Activated CD8-positive, alpha-beta T cell treated with anti-CD3 and anti-CD28 coated beads for 36 hours (primary cell): ENCODE data around the gene MAST3. TPM values are rescaled to one million over a fixed set of nuclear protein-coding genes. Genes with fewer than 3 reads are reported as not detected.
A peak's percentile ranks its signal among the peaks of the same experiment; 100 is the strongest.
"Not testable (repeated sequence)": the region's sequence is repeated elsewhere in the genome, so short reads cannot be mapped to it uniquely, and the experiment has no call there.

Experiments
- ATAC-seq: fragments of 200-7000 bp; cut with Tn5 transposase; one replicate; pipeline ENCODE4 v1.10.0; 2021; ENCODE audit warnings: mild to moderate bottlenecking, moderate library complexity
- CTCF ChIA-PET: fragments of 350-600 bp; sonication (Branson Sonifier 250); formaldehyde crosslinking; loops from one replicate; lab custom pipeline; 2021; ENCODE audit warnings: antibody characterized with exemption; lab: Charles Lee
- POLR2A ChIA-PET: fragments of 350-600 bp; sonication (Branson Sonifier 250); formaldehyde crosslinking; loops from one replicate; lab custom pipeline; 2021; ENCODE audit warnings: antibody characterized with exemption; lab: Charles Lee
- DNase-seq: peaks from one replicate; pipeline ENCODE4 v3.0.0-alpha.2; 2020
- H3K27ac Mint-ChIP-seq: one replicate; pipeline ENCODE4 v1.8.0; 2021; ENCODE audit warnings: mild to moderate bottlenecking, mixed read lengths
- H3K27me3 Mint-ChIP-seq: one replicate; pipeline ENCODE4 v1.8.0; 2021; ENCODE audit warnings: mixed read lengths
- H3K36me3 Mint-ChIP-seq: one replicate; pipeline ENCODE4 v1.8.0; 2021; ENCODE audit warnings: low read depth, mixed read lengths
- H3K4me1 Mint-ChIP-seq: one replicate; pipeline ENCODE4 v1.8.0; 2021; ENCODE audit warnings: low read depth, mixed read lengths
- H3K4me3 Mint-ChIP-seq: one replicate; pipeline ENCODE4 v1.8.0; 2021; ENCODE audit warnings: mild to moderate bottlenecking, moderate library complexity, mixed read lengths
- H3K9me3 Mint-ChIP-seq: one replicate; pipeline ENCODE4 v1.8.0; 2021; ENCODE audit warnings: mixed read lengths
- intact Hi-C: fragments of 100-400 bp; cut with micrococcal nuclease; formaldehyde crosslinking; loops from one replicate; pipeline ENCODE4 v1.10.0; 2022
- total RNA-seq, 2 experiments: library from RNA; stranded (reverse); gene quantifications; one replicate each; pipeline ENCODE4 v1.2.3, GENCODE V29; 2021
- TF ChIP-seq, protein P1 (sequence below): fragments of 200-600 bp; IDR thresholded peaks from one replicate; pipeline ENCODE4 v1.8.0; 2022; ENCODE audit warnings: antibody characterized with exemption, mild to moderate bottlenecking

The MAST3 gene
- total RNA-seq, 2 experiments from 2014 or later: 23.1 to 23.3 TPM

DNA sequence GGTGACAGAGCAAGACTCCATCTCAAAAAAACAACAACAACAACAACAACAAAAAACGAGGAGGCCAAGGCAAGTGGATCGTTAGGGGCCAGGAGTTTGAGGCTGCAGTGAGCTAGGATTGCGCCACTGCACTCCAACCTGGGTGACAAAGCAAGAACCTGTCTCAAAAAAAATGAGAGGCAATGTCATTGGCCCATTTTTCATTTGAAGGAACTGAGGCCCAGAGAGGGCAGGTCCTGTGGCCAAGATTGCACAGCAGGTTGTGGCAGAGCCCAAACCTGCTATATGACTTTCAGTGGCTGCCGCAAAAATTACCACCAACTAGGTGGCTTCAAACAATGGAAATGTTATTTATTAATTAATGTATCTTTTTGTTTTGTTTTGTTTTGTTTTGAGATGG lies 60.9 kb downstream of the MAST3 start:
- Mint-ChIP-seq H3K27ac (no peak overlapping the region), H3K9me3 (no peaks in the 10 kb centered on the region), H3K36me3 (peaks cover 13% of the 10 kb centered on the region), H3K27me3 (no peaks in the 10 kb centered on the region), H3K4me3 (no peak overlapping the region), H3K4me1 (peaks cover 20% of the 10 kb centered on the region)
- POLR2A ChIA-PET: no interaction called here
- CTCF ChIA-PET: no interaction called here
- no peak for DNase-seq
- ATAC-seq: no peak
- TF ChIP-seq, protein P1, sequence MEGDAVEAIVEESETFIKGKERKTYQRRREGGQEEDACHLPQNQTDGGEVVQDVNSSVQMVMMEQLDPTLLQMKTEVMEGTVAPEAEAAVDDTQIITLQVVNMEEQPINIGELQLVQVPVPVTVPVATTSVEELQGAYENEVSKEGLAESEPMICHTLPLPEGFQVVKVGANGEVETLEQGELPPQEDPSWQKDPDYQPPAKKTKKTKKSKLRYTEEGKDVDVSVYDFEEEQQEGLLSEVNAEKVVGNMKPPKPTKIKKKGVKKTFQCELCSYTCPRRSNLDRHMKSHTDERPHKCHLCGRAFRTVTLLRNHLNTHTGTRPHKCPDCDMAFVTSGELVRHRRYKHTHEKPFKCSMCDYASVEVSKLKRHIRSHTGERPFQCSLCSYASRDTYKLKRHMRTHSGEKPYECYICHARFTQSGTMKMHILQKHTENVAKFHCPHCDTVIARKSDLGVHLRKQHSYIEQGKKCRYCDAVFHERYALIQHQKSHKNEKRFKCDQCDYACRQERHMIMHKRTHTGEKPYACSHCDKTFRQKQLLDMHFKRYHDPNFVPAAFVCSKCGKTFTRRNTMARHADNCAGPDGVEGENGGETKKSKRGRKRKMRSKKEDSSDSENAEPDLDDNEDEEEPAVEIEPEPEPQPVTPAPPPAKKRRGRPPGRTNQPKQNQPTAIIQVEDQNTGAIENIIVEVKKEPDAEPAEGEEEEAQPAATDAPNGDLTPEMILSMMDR: no peak
- intact Hi-C loops: loop anchor here (10.0 kb wide), 1 partner anchor 154 kb away; the partner anchor contains the start of gene ARRDC2

DNA sequence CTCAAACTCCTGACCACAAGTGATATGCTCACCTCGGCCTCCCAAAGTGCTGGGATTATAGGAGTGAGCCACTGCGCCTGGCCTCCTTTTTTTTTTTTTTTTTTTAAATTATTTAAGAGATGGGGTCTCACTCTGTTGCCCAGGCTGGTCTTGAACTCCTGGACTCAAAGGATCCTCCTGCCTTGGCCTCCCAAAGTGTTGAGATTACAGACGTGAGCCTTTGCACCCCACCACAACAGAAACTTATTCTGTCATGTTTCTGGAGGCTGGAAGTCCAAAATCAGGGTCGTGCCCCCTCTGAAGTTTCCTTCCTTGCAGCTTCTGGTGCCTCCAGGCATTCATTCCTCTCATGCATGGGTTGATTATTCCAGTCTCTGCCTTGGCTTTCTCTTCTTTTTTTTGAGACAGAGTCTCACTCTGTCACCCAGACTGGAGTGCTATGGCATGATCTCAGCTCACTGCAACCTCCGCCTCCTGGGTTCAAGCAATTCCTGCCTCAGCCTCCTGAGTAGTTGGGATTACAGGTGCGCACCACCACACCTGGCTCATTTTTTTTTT lies 61.6 kb downstream of the MAST3 start:
- H3K9me3 Mint-ChIP-seq, H3K27ac Mint-ChIP-seq, H3K27me3 Mint-ChIP-seq, DNase-seq, ATAC-seq, H3K4me3 Mint-ChIP-seq, CTCF ChIA-PET: not testable (repeated sequence)
- POLR2A ChIA-PET: interaction anchor here (0.7 kb wide), 1 partner anchor 46 kb away, joined by 3 read pairs; no protein-coding TSS in a partner anchor
- H3K4me1 Mint-ChIP-seq: peaks cover 16% of the 10 kb centered on the region
- intact Hi-C loops: loop anchor here (10.0 kb wide), 1 partner anchor 154 kb away; the partner anchor contains the start of gene ARRDC2
- peaks cover 15% of the 10 kb centered on the region for H3K36me3 Mint-ChIP-seq

DNA sequence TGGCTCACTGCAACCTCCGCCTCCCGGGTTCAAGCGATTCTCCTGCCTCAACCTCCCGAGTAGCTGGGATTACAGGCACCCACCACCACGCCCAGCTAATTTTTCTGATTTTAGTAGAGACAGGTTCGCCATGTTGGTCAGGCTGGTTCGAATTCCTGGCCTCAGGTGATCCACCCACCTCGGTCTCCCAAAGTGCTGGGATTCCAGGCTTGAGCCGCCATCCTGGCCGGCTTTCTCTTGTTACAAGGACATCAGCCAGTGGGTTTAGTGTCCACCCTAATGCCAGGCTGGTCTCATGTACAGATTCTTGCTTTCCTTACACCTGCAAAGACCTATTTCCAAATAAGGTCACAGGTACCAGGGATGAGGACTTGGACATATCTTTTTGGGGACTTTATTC lies 62.2 kb downstream of the MAST3 start:
- ChIA-PET POLR2A (interaction anchor here (1.0 to 1.8 kb wide), 6 partner anchors 13 to 157 kb away, joined by 4 to 8 read pairs (median 6); partner anchors contain the start of genes IFI30 and JUND), CTCF (interaction anchor here (0.8 to 2.9 kb wide), 9 partner anchors 8 to 228 kb away, joined by 3 to 15 read pairs (median 4); partner anchors contain the start of gene PIK3R2)
- H3K4me3 Mint-ChIP-seq: no peak overlapping the region
- TF ChIP-seq, protein P1: no peak
- H3K9me3 Mint-ChIP-seq: no peaks in the 10 kb centered on the region
- ATAC-seq (no peak), DNase-seq (no peak)
- H3K27ac Mint-ChIP-seq: no peak overlapping the region
- H3K4me1 Mint-ChIP-seq: peaks cover 11% of the 10 kb centered on the region
- no peaks in the 10 kb centered on the region for H3K27me3 Mint-ChIP-seq
- intact Hi-C loops: loop anchor here (10.0 kb wide), 1 partner anchor 155 kb away; the partner anchor contains the start of gene ARRDC2
- peaks cover 15% of the 10 kb centered on the region for H3K36me3 Mint-ChIP-seq

DNA sequence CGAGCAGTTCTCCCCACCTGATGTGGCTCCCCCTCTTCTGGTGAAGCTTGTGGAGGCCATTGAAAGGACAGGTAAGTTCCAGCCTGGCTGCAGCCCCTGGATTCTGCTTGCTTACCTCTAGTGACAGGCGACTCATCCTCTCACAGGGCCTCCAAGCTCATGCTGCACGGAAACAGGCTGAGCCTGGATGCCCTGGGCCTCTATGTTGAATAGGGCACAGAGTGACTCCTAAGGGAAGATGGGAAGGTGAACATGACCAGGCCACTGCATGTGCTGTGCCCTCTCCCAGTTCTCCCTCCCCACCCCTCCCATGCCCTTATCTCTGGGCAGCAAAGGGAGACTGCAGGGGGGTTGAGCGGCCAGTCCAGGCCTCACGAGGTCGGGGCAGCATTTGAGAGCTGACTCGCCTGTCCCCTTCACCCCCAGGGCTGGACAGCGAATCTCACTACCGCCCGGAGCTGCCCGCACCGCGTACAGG lies 63.0 kb downstream of the MAST3 start:
- Mint-ChIP-seq H3K4me1 (peaks cover 11% of the 10 kb centered on the region), H3K36me3 (peaks cover 14% of the 10 kb centered on the region), H3K27ac (peak overlapping the region; percentile 9), H3K9me3 (no peaks in the 10 kb centered on the region), H3K4me3 (peak overlapping the region; percentile 59), H3K27me3 (no peaks in the 10 kb centered on the region)
- no peak for ATAC-seq
- peak; percentile 36 for DNase-seq
- ChIA-PET POLR2A (interaction anchor here (0.8 to 1.8 kb wide), 8 partner anchors 12 to 259 kb away, joined by 3 to 8 read pairs (median 4); partner anchors contain the start of genes IFI30, JUND and SSBP4), CTCF (interaction anchor here (1.0 to 2.9 kb wide), 20 partner anchors 9 to 228 kb away, joined by 3 to 15 read pairs (median 4); partner anchors contain the start of gene PIK3R2)
- intact Hi-C loops: no loop called here
- TF ChIP-seq, protein P1: no peak

DNA sequence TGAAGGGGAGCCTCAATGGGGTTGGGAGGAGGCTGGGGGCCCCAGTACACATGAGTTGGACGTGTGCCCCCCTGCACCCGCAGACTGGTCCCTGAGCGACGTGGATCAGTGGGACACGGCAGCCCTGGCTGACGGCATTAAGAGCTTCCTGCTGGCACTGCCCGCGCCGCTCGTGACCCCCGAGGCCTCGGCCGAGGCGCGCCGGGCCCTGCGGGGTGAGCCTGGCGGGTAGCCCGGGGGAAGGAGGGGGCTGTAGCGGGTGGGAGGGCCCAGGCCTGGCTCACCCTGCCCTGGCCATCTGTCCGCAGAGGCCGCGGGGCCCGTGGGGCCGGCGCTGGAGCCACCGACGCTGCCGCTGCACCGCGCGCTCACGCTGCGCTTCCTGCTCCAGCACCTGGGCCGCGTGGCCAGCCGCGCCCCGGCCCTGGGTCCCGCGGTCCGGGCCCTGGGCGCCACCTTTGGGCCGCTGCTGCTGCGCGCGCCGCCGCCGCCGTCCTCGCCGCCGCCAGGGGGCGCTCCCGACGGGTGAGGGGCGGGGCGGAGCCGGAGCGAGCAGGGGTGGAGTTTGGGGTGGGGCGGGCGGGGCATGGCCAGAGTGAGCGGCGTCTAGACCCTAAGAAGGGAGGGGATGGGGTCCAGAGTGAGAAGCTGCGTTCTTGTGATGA lies 63.5 kb downstream of the MAST3 start:
- intact Hi-C loops: no loop called here
- TF ChIP-seq, protein P1: peak; percentile 59
- Mint-ChIP-seq H3K4me1 (peaks cover 11% of the 10 kb centered on the region), H3K4me3 (peak overlapping the region; percentile 59), H3K27me3 (no peaks in the 10 kb centered on the region), H3K36me3 (peaks cover 19% of the 10 kb centered on the region), H3K27ac (peak overlapping the region; percentile 9), H3K9me3 (no peaks in the 10 kb centered on the region)
- peak; percentile 74 for DNase-seq
- ATAC-seq: peak; percentile 96
- CTCF ChIA-PET: interaction anchor here (1.0 to 2.9 kb wide), 23 partner anchors 9 to 227 kb away, joined by 3 to 15 read pairs (median 4); partner anchors contain the start of genes IFI30 and PIK3R2
- POLR2A ChIA-PET: interaction anchor here (0.8 to 1.8 kb wide), 11 partner anchors 9 to 258 kb away, joined by 3 to 8 read pairs (median 4); partner anchors contain the start of genes IFI30, JUND, RAB3A and SSBP4
